Measurements from ENCODE around the gene MRPS30.

The MRPS30 gene

GRCh38 chr5:44794371-44794770, 14.4 kb upstream of the MRPS30 start:
- no peak overlapping the region for H3K27ac ChIP-seq
- in situ Hi-C loops (cut with HindIII; ENCODE audit: low pct_ligation_motif_present, low sequenced_read_pairs), result no loop called here
- no peaks in the 10 kb centered on the region for H3K36me3 ChIP-seq (replicated peaks)
- no peaks in the 10 kb centered on the region for H3K27me3 ChIP-seq (replicated peaks)
- no peak for DNase-seq
- no peak overlapping the region for H3K4me3 ChIP-seq (ENCODE audit: low read depth, low read length)
- TF ChIP-seq CTCF (IDR thresholded peaks at IDR 0.05; ENCODE audit: low read depth, low read length, missing control alignments), result no peak

- no peak overlapping the region for H3K27ac ChIP-seq
- in situ Hi-C loops (cut with HindIII; ENCODE audit: low pct_ligation_motif_present, low sequenced_read_pairs), result no loop called here
- H3K36me3 ChIP-seq (replicated peaks), result no peaks in the 10 kb centered on the region
- TF ChIP-seq CTCF (IDR thresholded peaks at IDR 0.05; ENCODE audit: low read depth, low read length, missing control alignments), result no peak
- H3K4me3 ChIP-seq (ENCODE audit: low read depth, low read length), result no peak overlapping the region
- DNase-seq, result no peak
- no peaks in the 10 kb centered on the region for H3K27me3 ChIP-seq (replicated peaks)
Observed at GRCh38 chr5:44795496-44795895, 13.3 kb upstream of the MRPS30 start.

- no peak overlapping the region for H3K27ac ChIP-seq
- H3K27me3 ChIP-seq (replicated peaks), result no peaks in the 10 kb centered on the region
- no peak overlapping the region for H3K4me3 ChIP-seq (ENCODE audit: low read depth, low read length)
- in situ Hi-C loops (cut with HindIII; ENCODE audit: low pct_ligation_motif_present, low sequenced_read_pairs), result no loop called here
- DNase-seq, result no peak
- TF ChIP-seq CTCF (IDR thresholded peaks at IDR 0.05; ENCODE audit: low read depth, low read length, missing control alignments), result no peak
- no peaks in the 10 kb centered on the region for H3K36me3 ChIP-seq (replicated peaks)
Observed at GRCh38 chr5:44797841-44798240, 10.9 kb upstream of the MRPS30 start.

- DNase-seq, result no peak
- H3K27ac ChIP-seq, result no peak overlapping the region
- in situ Hi-C loops (cut with HindIII; ENCODE audit: low pct_ligation_motif_present, low sequenced_read_pairs), result no loop called here
- no peak overlapping the region for H3K4me3 ChIP-seq (ENCODE audit: low read depth, low read length)
- H3K27me3 ChIP-seq (replicated peaks), result no peaks in the 10 kb centered on the region
- no peak for TF ChIP-seq CTCF (IDR thresholded peaks at IDR 0.05; ENCODE audit: low read depth, low read length, missing control alignments)
- no peaks in the 10 kb centered on the region for H3K36me3 ChIP-seq (replicated peaks)
Observed at GRCh38 chr5:44801992-44802391, 6.8 kb upstream of the MRPS30 start.

GRCh38 chr5:44806608-44807007, 2.1 kb upstream of the MRPS30 start:
- Histone ChIP-seq H3K36me3 (replicated peaks) (no peaks in the 10 kb centered on the region), H3K4me3 (ENCODE audit: low read depth, low read length) (no peak overlapping the region), H3K27me3 (replicated peaks) (no peaks in the 10 kb centered on the region), H3K27ac (no peak overlapping the region)
- in situ Hi-C loops (cut with HindIII; ENCODE audit: low pct_ligation_motif_present, low sequenced_read_pairs), result no loop called here
- TF ChIP-seq CTCF (IDR thresholded peaks at IDR 0.05; ENCODE audit: low read depth, low read length, missing control alignments), result no peak
- DNase-seq, result no peak

- no peak for DNase-seq
- in situ Hi-C loops (cut with HindIII; ENCODE audit: low pct_ligation_motif_present, low sequenced_read_pairs), result no loop called here
Observed at GRCh38 chr5:44807269-44807668, 1.5 kb upstream of the MRPS30 start.

More at GRCh38 chr5:44807269-44807668, 1.5 kb upstream of the MRPS30 start:
- no peak for TF ChIP-seq CTCF (IDR thresholded peaks at IDR 0.05; ENCODE audit: low read depth, low read length, missing control alignments)
- H3K36me3 ChIP-seq (replicated peaks), result no peaks in the 10 kb centered on the region
- H3K4me3 ChIP-seq (ENCODE audit: low read depth, low read length), result no peak overlapping the region
- H3K27me3 ChIP-seq (replicated peaks), result no peaks in the 10 kb centered on the region
- no peak overlapping the region for H3K27ac ChIP-seq
